Esophagus mucosa (tissue), 1 donor: Measurements from ENCODE around the gene COPRS. TPM values are rescaled to one million over a fixed set of nuclear protein-coding genes. Genes with fewer than 3 reads are reported as not detected.

Source experiments
- ATAC-seq: fragments of 200-7000 bp; cut with Tn5 transposase; one replicate; pipeline ENCODE4 v1.9.1; 2020
- total RNA-seq: library from RNA; stranded (reverse); gene quantifications from one replicate; pipeline ENCODE4 v1.2.4, GENCODE V29; 2023
- donor health status: DM: yes; HTN: yes; CAD: no.

Gene COPRS
- total RNA-seq, 1 donor from 2014 or later: 18.8 TPM

DNA sequence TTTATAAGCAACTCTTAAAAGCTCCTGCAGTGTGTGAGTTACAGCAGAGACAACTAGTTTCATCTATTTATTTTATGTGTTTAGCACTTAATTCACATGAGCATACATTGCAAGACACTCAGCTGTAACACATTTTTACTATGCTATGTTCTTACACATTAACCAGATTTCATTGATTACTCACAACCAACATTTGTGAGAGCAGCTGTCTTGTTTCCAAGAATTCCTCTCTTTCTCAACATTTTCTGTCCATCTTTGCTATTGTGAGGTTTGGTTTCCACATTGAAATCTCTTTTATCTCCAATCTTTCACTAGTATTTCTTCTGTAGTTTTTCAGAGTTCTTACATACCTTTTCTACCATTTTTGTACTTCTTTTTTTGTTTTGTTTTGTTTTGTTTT is 51.2 kb downstream of the COPRS start:
- ATAC-seq: no peak

- no peak for ATAC-seq
Observed at GRCh38 chr17:31806921-31807320, 52.1 kb downstream of the COPRS start.

DNA sequence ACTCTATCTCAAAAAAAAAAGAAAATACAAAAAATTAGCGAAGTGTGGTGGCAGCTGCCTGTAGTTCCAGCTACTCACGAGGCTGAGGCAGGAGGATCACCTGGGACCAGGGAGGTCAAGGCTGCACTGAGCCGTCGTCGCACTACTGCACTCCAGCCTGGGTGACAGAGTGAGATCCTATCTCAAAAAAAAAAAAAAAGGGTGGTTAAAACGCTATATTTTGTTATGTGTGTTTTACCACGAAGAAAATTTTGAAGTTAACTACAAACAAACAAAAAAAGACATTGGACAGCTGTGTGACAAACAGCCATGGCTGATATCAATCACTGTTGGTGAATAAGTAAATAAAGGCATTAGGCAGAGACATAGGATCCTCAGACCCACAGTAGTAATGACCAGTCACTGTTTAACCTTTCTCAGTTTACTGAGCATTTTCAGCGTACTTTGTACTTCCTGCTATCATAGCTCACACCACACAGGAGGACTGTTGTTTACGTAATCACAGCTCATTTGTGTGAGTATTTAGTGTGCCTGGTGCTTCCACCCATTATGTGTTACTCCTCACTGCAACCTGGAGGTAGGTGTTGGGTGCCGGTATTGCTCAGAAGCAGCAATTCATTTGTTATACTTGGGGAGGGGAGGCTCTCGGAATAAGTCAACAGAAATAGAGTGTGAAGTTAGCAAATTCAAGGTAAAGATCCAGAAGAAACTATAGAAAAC is 55.4 kb downstream of the COPRS start:
- peak; percentile 62 for ATAC-seq

DNA sequence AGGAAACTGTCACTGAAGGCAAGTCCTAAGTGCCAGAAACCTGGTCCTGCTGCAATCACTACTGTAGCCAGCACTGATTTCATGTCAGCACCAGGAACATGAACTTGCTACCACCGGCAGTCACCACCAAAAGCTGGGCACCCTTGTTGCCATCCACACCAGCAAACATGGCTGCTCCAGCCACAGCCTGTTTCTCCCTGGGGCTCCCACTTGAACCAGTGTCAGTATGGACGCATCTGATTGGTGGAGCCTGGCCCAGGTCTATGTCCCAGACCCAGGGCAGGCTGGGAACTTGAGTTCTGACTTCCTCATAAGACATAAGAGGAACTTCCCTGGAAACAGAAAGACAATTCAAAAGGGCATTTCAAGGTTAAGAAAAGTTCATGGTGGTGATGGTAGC is 56.5 kb downstream of the COPRS start:
- no peak for ATAC-seq

Other genes starting within 250 kb of the COPRS start
- 39.9 TPM for gene UTP6, start 42.5 kb upstream of the COPRS start, total RNA-seq
- 16.4 TPM for gene SUZ12, start 77.8 kb upstream of the COPRS start, total RNA-seq
- gene LRRC37B, start 148.1 kb upstream of the COPRS start, total RNA-seq: 4.4 TPM